ENCODE results near the gene UBE2I. TPM values are rescaled to one million over a fixed set of nuclear protein-coding genes. Genes with fewer than 3 reads are reported as not detected.

Gene UBE2I
- total and polyA plus RNA-seq, 2 of the 4 experiments (the other 2 are of a cell fraction), result 30.8 to 140 TPM

DNA sequence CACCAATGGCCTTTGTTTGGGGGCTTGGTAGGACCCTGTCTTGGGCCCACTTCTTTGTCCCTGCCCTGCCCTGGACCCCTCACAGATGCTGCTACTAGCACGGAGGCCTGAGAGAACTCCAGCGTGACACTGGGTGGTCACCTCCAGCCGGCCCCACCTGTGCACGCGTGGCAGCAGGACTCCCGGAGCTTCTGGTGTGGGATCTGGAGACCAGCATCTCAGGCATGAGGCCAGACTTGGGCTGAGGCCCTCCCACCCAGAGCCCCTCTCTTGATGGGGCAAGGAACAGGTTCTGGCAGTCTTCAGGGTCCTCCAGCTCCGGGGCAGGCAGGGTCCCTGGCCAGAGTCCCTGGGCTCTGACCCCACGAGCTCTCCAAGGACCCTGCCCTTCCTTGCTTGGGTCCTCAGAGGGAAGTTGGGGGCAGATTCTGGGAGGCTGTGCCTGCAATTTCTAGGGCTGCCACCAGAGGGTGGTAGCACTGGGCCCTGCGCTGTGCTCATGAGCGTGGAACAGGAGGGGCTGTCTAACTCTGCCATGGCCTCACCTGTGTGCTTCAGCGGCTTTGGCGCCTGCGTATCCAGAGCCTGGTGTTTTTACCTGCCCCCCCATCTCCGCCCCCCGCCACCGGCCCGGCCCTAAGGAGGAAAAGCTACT is 21.0 kb downstream of the UBE2I start:
- Histone ChIP-seq H3K56ac (ENCODE audit: extremely low read depth, insufficient read depth, low read length) (no peak overlapping the region), H3K4me1 (ENCODE audit: control insufficient read depth, insufficient read depth, low read length) (peaks cover 7% of the 10 kb centered on the region), H2AK9ac (replicated peaks; ENCODE audit: low read depth, low read length, poor library complexity) (no peak overlapping the region), H4K91ac (ENCODE audit: insufficient read depth, low read depth, low read length) (no peak overlapping the region), H2AFZ (replicated peaks; ENCODE audit: low read length, poor library complexity) (no peak overlapping the region), H2BK5ac (ENCODE audit: low read depth, low read length, poor library complexity, severe bottlenecking) (no peak overlapping the region), H3K27me3 (ENCODE audit: control insufficient read depth, insufficient read depth, low read length) (peaks cover 39% of the 10 kb centered on the region), H3K14ac (replicated peaks; ENCODE audit: low read depth, low read length) (no peak overlapping the region), H3K27ac (ENCODE audit: insufficient read depth, low read length) (no peak overlapping the region), H2BK15ac (ENCODE audit: low read depth, low read length) (no peak overlapping the region), H2AK5ac (ENCODE audit: low read depth, low read length) (no peak overlapping the region; the same call in 1 of the 2 replicates), H3K36me3 (ENCODE audit: control insufficient read depth, insufficient read depth, low read length) (peaks cover 6% of the 10 kb centered on the region; the same call in 1 of the 2 replicates), H3K4me3 (ENCODE audit: insufficient read depth, low read depth, low read length) (no peak overlapping the region), H3K9me3 (ENCODE audit: control insufficient read depth, insufficient read depth, low read length) (peaks cover 3% of the 10 kb centered on the region; the same call in 1 of the 2 replicates), H3K18ac (ENCODE audit: low read depth, low read length) (no peak overlapping the region), H3K4me2 (ENCODE audit: low read depth, low read length) (no peak overlapping the region), H4K5ac (ENCODE audit: low read depth, low read length) (no peak overlapping the region), H4K20me1 (ENCODE audit: insufficient read depth, low read length) (peaks cover 11% of the 10 kb centered on the region), H3K9ac (ENCODE audit: low read depth, low read length) (no peak overlapping the region), H4K8ac (ENCODE audit: low read depth in 2 of 2, low read length in 2 of 2) (no peak overlapping the region), H3K4ac (ENCODE audit: low read depth, low read length) (no peak overlapping the region), H2BK120ac (ENCODE audit: low read depth, low read length) (no peak overlapping the region), H3K79me1 (ENCODE audit: low read depth in 1 of 2, low read length in 2 of 2) (no peaks in the 10 kb centered on the region), H3K23ac (ENCODE audit: low read depth, low read length) (no peak overlapping the region), H2BK20ac (ENCODE audit: low read depth, low read length) (no peak overlapping the region), H3K9me1 (ENCODE audit: insufficient read depth, low read length) (no peaks in the 10 kb centered on the region)
- in situ Hi-C loops (cut with MboI; ENCODE audit: low sequenced_read_pairs), result no loop called here
- intact Hi-C loops (cut with micrococcal nuclease), result no loop called here
- 93% methylated on average over 6 of the region's 17 CpGs; no CpG with 5 or more reads in 1 of the 2 experiments for WGBS, 2 experiments (ENCODE audit: extremely low coverage in 2 of 2, insufficient read length in 1 of 2)
- DNase-seq, result no peak
- no peak for ATAC-seq (ENCODE audit: low read depth)
- BruUV-seq (replicated peaks), result no TSS peak
- POLR2A ChIA-PET (ENCODE audit: unreplicated experiment), result no interaction called here
- dilution Hi-C loops (cut with HindIII; ENCODE audit: low sequenced_read_pairs, unreplicated experiment), result no loop called here
- TF ChIP-seq CTCF (conservative IDR thresholded peaks at IDR 0.05; ENCODE audit: low read depth, low read length) (peak; percentile 27; the same call in 1 of the 2 replicates), RFX5 (IDR thresholded peaks at IDR 0.05; ENCODE audit: low read depth, low read length) (no peak)
- CTCF ChIA-PET, result no interaction called here
